Aorta (tissue), 5 donors: ENCODE measurements around the gene DGKB. TPM values are rescaled to one million over a fixed set of nuclear protein-coding genes. Genes with fewer than 3 reads are reported as not detected.

ENCODE experiments used
- ATAC-seq: fragments of 200-7000 bp; cut with Tn5 transposase; one replicate; pipeline ENCODE4 v1.9.1; 2022; ENCODE audit warnings: moderate library complexity; ENCODE audit not compliant: low FRiP score
- DNase-seq, 2 donors: peaks; one replicate each; pipeline ENCODE4 v3.0.0-alpha.2; 2020
- H3K27ac ChIP-seq, 2 donors: one replicate each; pipeline ENCODE4 v1.5.1; 2013; ENCODE audit warnings: low read length in 2 of 2, mild to moderate bottlenecking in 2 of 2, moderate library complexity in 2 of 2, control low read depth in 1 of 2, inconsistent platforms in 1 of 2, low read depth in 1 of 2
- H3K27me3 ChIP-seq, 2 donors: one replicate each; pipeline ENCODE4 v1.6.1; 2013; ENCODE audit warnings: control low read depth in 1 of 2, low read length in 1 of 2, mild to moderate bottlenecking in 1 of 2, moderate library complexity in 1 of 2; ENCODE audit not compliant: insufficient read depth in 2 of 2, control insufficient read depth in 1 of 2
- H3K36me3 ChIP-seq, 2 donors: one replicate each; pipeline ENCODE4 v1.6.1; 2013; ENCODE audit warnings: control low read depth in 1 of 2, low read length in 1 of 2, mild to moderate bottlenecking in 1 of 2; ENCODE audit not compliant: insufficient read depth in 2 of 2, control insufficient read depth in 1 of 2
- H3K4me1 ChIP-seq, 2 donors: one replicate each; pipeline ENCODE4 v1.6.1; 2013; ENCODE audit warnings: low read length in 2 of 2, control low read depth in 1 of 2, mild to moderate bottlenecking in 1 of 2, moderate library complexity in 1 of 2; ENCODE audit not compliant: insufficient read depth in 2 of 2, control insufficient read depth in 1 of 2
- H3K4me3 ChIP-seq, 2 donors: one replicate each; pipeline ENCODE4 v1.5.1; 2013; ENCODE audit warnings: low read length in 2 of 2, control low read depth in 1 of 2, mild to moderate bottlenecking in 1 of 2
- H3K9me3 ChIP-seq: one replicate; pipeline ENCODE4 v1.6.1; 2013; ENCODE audit warnings: mild to moderate bottlenecking, low read length; ENCODE audit not compliant: control insufficient read depth
- WGBS, 2 donors: extraction: QIAGEN DNeasy Blood & Tissue Kit; methylation state at CpG; one replicate each; pipeline ENCODE4 v1.1.7; 2013; 5-methylcytosine and 5-hydroxymethylcytosine counted together
- intact Hi-C, 2 donors: fragments of 100-400 bp; cut with DNase I; formaldehyde crosslinking; loops; one replicate each; pipeline versions ENCODE4 v1.14.2 to v1.15.0; 2022
- polyA plus RNA-seq, 2 donors: library from polyadenylated mRNA; stranded (reverse); fragments of 200-250 nt; gene quantifications; one replicate each; pipeline ENCODE4 v1.2.3, GENCODE V29; 2013
- total RNA-seq, 2 donors: library from RNA; stranded (reverse); fragmentation: NEBNext Ultra II Directional; extraction: Animal tissue kit (Norgen Biotek cat#: 25700); gene quantifications; one replicate each; pipeline ENCODE4 v1.2.1, GENCODE V29; 2021
- donor health status: healthy with polysubstance abuse.
- donor health status: Bipolar disorder and iron deficiency.
- donor health status: DM: no; HTN: no; CAD: no.
- donor health status: DM: no; HTN: no; CAD: no.
- donor health status: DM: yes; HTN: yes; CAD: no.

The DGKB gene
- total and polyA plus RNA-seq, 4 donors: 0.96 to 1.1 TPM; not detected in 2

- H3K4me3 ChIP-seq: no peak overlapping the region
- DNase-seq: no peak
- intact Hi-C loops: no loop called here
- no peak for ATAC-seq
- no peak overlapping the region for H3K27ac ChIP-seq
- 84 to 90% methylated on average over 5 of the region's 5 CpGs for WGBS, 2 donors
- H3K9me3 ChIP-seq: no peaks in the 10 kb centered on the region
- no peaks in the 10 kb centered on the region for H3K36me3 ChIP-seq
- no peaks in the 10 kb centered on the region for H3K4me1 ChIP-seq
- H3K27me3 ChIP-seq: no peaks in the 10 kb centered on the region
Measured at GRCh38 chr7:14270099-14270498, 632.5 kb downstream of the DGKB start.

DNA sequence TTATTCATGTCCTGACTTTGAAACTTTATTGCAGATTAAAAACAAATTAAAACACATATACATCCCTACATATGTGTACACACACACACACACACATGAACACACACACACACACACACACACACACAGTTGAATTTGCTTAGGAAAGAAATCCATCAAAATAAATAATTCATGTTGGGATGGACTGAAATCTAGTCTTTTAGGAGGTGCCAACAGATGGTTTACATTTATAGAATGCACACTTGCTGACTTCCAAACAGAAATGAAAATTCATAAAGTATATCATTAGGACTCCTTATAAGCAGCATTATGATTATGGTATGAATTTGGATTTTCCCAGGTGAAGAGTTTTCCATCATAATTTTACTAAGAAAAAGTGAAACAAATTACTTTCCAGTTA is 642.5 kb downstream of the DGKB start:
- no peaks in the 10 kb centered on the region for H3K27me3 ChIP-seq
- no peaks in the 10 kb centered on the region for H3K9me3 ChIP-seq
- H3K4me1 ChIP-seq: no peaks in the 10 kb centered on the region
- intact Hi-C loops: no loop called here
- H3K27ac ChIP-seq: no peak overlapping the region
- DNase-seq: no peak
- H3K4me3 ChIP-seq: no peak overlapping the region
- ATAC-seq: no peak
- H3K36me3 ChIP-seq: no peaks in the 10 kb centered on the region

- Histone ChIP-seq H3K9me3 (no peaks in the 10 kb centered on the region), H3K27ac (no peak overlapping the region), H3K4me1 (no peaks in the 10 kb centered on the region), H3K36me3 (no peaks in the 10 kb centered on the region), H3K4me3 (no peak overlapping the region), H3K27me3 (no peaks in the 10 kb centered on the region)
- intact Hi-C loops: no loop called here
- ATAC-seq (no peak), DNase-seq (no peak)
- 94 to 95% methylated on average over 1 of the region's 1 CpG for WGBS, 2 donors
Measured at GRCh38 chr7:14258861-14259260, 643.7 kb downstream of the DGKB start.

- H3K27me3 ChIP-seq: no peaks in the 10 kb centered on the region
- H3K36me3 ChIP-seq: no peaks in the 10 kb centered on the region
- H3K9me3 ChIP-seq: no peaks in the 10 kb centered on the region
- DNase-seq (no peak), ATAC-seq (no peak)
- no peaks in the 10 kb centered on the region for H3K4me1 ChIP-seq
- intact Hi-C loops: no loop called here
- H3K4me3 ChIP-seq: no peak overlapping the region
- no peak overlapping the region for H3K27ac ChIP-seq
- WGBS, 2 donors: 90 to 92% methylated on average over 2 of the region's 2 CpGs
Measured at GRCh38 chr7:14258441-14258840, 644.1 kb downstream of the DGKB start.

- DNase-seq: no peak
- no peak overlapping the region for H3K4me3 ChIP-seq
Measured at GRCh38 chr7:14252458-14252857, 650.1 kb downstream of the DGKB start.

GRCh38 chr7:14242175-14242574 is 660.4 kb downstream of the DGKB start:
- H3K36me3 ChIP-seq: no peaks in the 10 kb centered on the region
- ATAC-seq (no peak), DNase-seq (no peak)
- H3K4me3 ChIP-seq: no peak overlapping the region
- H3K27ac ChIP-seq: no peak overlapping the region
- 91% methylated on average over 5 of the region's 5 CpGs for WGBS, 2 donors
- no peaks in the 10 kb centered on the region for H3K4me1 ChIP-seq
- intact Hi-C loops: no loop called here
- H3K27me3 ChIP-seq: no peaks in the 10 kb centered on the region
- H3K9me3 ChIP-seq: no peaks in the 10 kb centered on the region

More at GRCh38 chr7:14252458-14252857, 650.1 kb downstream of the DGKB start:
- 92 to 93% methylated on average over 3 of the region's 3 CpGs for WGBS, 2 donors
- H3K4me1 ChIP-seq: no peaks in the 10 kb centered on the region
- no peaks in the 10 kb centered on the region for H3K36me3 ChIP-seq
- H3K27me3 ChIP-seq: no peaks in the 10 kb centered on the region
- ATAC-seq: no peak
- intact Hi-C loops: no loop called here
- H3K9me3 ChIP-seq: no peaks in the 10 kb centered on the region
- no peak overlapping the region for H3K27ac ChIP-seq

DNA sequence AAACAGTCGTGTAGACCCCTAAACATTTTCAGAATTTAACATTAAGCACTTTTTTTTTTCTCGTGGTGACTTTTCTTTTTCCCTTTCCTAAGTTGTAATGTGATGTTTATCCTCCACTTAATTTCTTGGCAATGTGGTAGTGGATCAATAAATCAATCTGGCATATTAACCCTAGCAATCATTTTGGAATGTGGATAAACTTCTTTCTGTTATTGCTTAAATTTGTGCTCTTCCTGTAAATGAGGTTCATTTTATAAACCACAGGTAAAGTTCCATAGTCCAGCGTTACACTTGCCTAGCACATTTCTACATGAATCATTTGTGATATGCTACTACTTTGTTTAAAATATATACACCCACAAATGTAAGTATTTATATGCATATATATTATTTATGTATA is 665.7 kb downstream of the DGKB start:
- ATAC-seq: no peak
- intact Hi-C loops: no loop called here
- H3K4me3 ChIP-seq: no peak overlapping the region
- no peaks in the 10 kb centered on the region for H3K36me3 ChIP-seq
- 49 to 59% methylated on average over 3 of the region's 3 CpGs for WGBS, 2 donors
- no peak for DNase-seq
- peaks cover 1% of the 10 kb centered on the region for H3K9me3 ChIP-seq
- H3K27ac ChIP-seq: no peak overlapping the region
- no peaks in the 10 kb centered on the region for H3K27me3 ChIP-seq
- no peaks in the 10 kb centered on the region for H3K4me1 ChIP-seq

GRCh38 chr7:14235056-14235455 is 667.5 kb downstream of the DGKB start:
- no peaks in the 10 kb centered on the region for H3K4me1 ChIP-seq
- no peaks in the 10 kb centered on the region for H3K27me3 ChIP-seq
- 36 to 54% methylated on average over 2 of the region's 2 CpGs for WGBS, 2 donors
- no peak overlapping the region for H3K27ac ChIP-seq
- DNase-seq: no peak
- intact Hi-C loops: no loop called here
- ATAC-seq: no peak
- H3K4me3 ChIP-seq: no peak overlapping the region
- peaks cover 1% of the 10 kb centered on the region for H3K9me3 ChIP-seq
- no peaks in the 10 kb centered on the region for H3K36me3 ChIP-seq

DNA sequence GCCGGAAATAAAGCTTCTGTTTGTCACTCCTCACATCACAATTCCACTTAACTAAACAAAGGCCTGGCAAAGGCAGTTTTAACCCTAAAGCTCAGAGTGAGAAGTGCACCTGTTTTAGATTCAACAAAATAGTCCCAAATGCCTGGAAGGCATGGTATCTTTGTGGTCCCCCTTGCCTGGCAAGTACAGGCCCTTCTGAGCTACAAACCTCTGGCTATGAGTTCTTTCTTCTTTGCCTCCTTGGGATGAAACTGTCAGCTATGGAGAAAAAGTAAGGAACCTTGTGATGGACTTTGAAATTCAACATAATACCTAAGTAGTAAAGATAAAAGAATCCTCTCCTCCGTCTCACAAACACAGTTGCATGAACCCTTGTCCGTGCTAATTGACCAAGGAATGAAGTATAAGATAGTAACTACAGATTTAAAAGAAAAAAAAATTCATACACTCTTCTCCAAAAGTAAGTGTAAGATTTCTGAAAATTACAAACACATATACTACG is 668.6 kb downstream of the DGKB start:
- Histone ChIP-seq H3K4me3 (no peak overlapping the region), H3K36me3 (no peaks in the 10 kb centered on the region), H3K9me3 (peaks cover 1% of the 10 kb centered on the region), H3K27me3 (no peaks in the 10 kb centered on the region), H3K27ac (no peak overlapping the region), H3K4me1 (no peaks in the 10 kb centered on the region)
- intact Hi-C loops: no loop called here
- whole genome bisulfite sequencing, 2 donors: 65 to 74% methylated on average over 4 of the region's 4 CpGs
- ATAC-seq: no peak
- DNase-seq: no peak
